ENCODE measurements around the gene DAD1.

The DAD1 gene

GRCh38 chr14:22560662-22561365 lies 28.2 kb downstream of the DAD1 start:
- H3K4me3 ChIP-seq (ENCODE audit: low read depth, low read length): no peak overlapping the region
- DNase-seq: no peak
- no peaks in the 10 kb centered on the region for H3K27me3 ChIP-seq (ENCODE audit: insufficient read depth, low read depth, severe bottlenecking)
- H3K9me3 ChIP-seq (ENCODE audit: severe bottlenecking): no peaks in the 10 kb centered on the region
- peaks cover 7% of the 10 kb centered on the region for H3K36me3 ChIP-seq
- no peak overlapping the region for H3K27ac ChIP-seq
- no peak for TF ChIP-seq CTCF (IDR thresholded peaks at IDR 0.05; ENCODE audit: low read depth, low read length)

- peaks cover 2% of the 10 kb centered on the region for H3K36me3 ChIP-seq
- no peaks in the 10 kb centered on the region for H3K27me3 ChIP-seq (ENCODE audit: insufficient read depth, low read depth, severe bottlenecking)
- no peak for DNase-seq
- no peak overlapping the region for H3K27ac ChIP-seq
- no peak overlapping the region for H3K4me3 ChIP-seq (ENCODE audit: low read depth, low read length)
- no peaks in the 10 kb centered on the region for H3K9me3 ChIP-seq (ENCODE audit: severe bottlenecking)
- TF ChIP-seq CTCF (IDR thresholded peaks at IDR 0.05; ENCODE audit: low read depth, low read length): no peak
These were observed 30.0 kb downstream of the DAD1 start for GRCh38 chr14:22559041-22559440.

- no peak for DNase-seq
- no peak overlapping the region for H3K27ac ChIP-seq
- H3K27me3 ChIP-seq (ENCODE audit: insufficient read depth, low read depth, severe bottlenecking): no peaks in the 10 kb centered on the region
- no peak overlapping the region for H3K4me3 ChIP-seq (ENCODE audit: low read depth, low read length)
- peak; percentile 30; the same call in 1 of the 2 replicates for TF ChIP-seq CTCF (IDR thresholded peaks at IDR 0.05; ENCODE audit: low read depth, low read length)
- no peaks in the 10 kb centered on the region for H3K9me3 ChIP-seq (ENCODE audit: severe bottlenecking)
- no peaks in the 10 kb centered on the region for H3K36me3 ChIP-seq
These were observed 30.7 kb downstream of the DAD1 start for GRCh38 chr14:22558221-22558913.

GRCh38 chr14:22557846-22558220 lies 31.2 kb downstream of the DAD1 start:
- TF ChIP-seq CTCF (IDR thresholded peaks at IDR 0.05; ENCODE audit: low read depth, low read length): no peak
- Histone ChIP-seq H3K9me3 (ENCODE audit: severe bottlenecking) (no peaks in the 10 kb centered on the region), H3K27me3 (ENCODE audit: insufficient read depth, low read depth, severe bottlenecking) (no peaks in the 10 kb centered on the region), H3K4me3 (ENCODE audit: low read depth, low read length) (no peak overlapping the region), H3K36me3 (no peaks in the 10 kb centered on the region), H3K27ac (no peak overlapping the region)
- no peak for DNase-seq

- peak; percentile 70 for TF ChIP-seq CTCF (IDR thresholded peaks at IDR 0.05; ENCODE audit: low read depth, low read length)
- peak overlapping the region; percentile 72 for H3K27ac ChIP-seq
- no peak overlapping the region for H3K4me3 ChIP-seq (ENCODE audit: low read depth, low read length)
These were observed 31.9 kb downstream of the DAD1 start for GRCh38 chr14:22556990-22557623.

More at GRCh38 chr14:22556990-22557623, 31.9 kb downstream of the DAD1 start:
- Histone ChIP-seq H3K27me3 (ENCODE audit: insufficient read depth, low read depth, severe bottlenecking) (no peaks in the 10 kb centered on the region), H3K36me3 (no peaks in the 10 kb centered on the region), H3K9me3 (ENCODE audit: severe bottlenecking) (no peaks in the 10 kb centered on the region)
- peak; percentile 86 for DNase-seq
